Measurements from ENCODE around the gene ZNF646. TPM values are rescaled to one million over a fixed set of nuclear protein-coding genes. Genes with fewer than 3 reads are reported as not detected.

Gene ZNF646
- total and polyA plus RNA-seq, 4 donors = 0.89 to 9.6 (median 4.0) TPM

DNA sequence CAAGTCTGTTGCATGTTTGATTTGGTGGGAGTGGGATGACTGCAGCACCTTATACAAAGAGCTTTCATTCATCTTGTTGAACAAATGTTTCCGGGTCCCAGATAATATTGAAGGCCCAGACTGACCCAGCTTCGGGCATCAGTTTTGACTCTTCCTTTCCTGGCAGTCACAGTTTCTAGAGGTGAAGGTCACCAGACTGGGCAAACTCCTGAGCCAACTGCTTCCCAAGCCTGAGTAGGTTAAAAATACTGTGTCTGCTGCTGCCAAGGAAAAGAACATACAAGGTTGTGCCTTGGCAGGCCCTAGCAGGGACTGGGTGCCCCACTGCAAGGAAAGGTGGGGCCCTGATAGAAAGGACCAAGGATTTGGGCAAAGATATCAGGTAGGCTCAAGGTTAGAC lies 38.5 kb downstream of the ZNF646 start:
- Histone ChIP-seq H3K4me3 (ENCODE audit: low read depth in 1 of 3, low read length in 3 of 3) (no peak overlapping the region), H3K9me3 (ENCODE audit: control insufficient read depth in 4 of 4, low read length in 3 of 4) (no peaks in the 10 kb centered on the region), H3K9ac (ENCODE audit: low read depth in 1 of 2, low read length in 2 of 2) (peak overlapping the region in 1 of 2 donors; percentile 45), H3K4me1 (ENCODE audit: control insufficient read depth in 4 of 4, insufficient read depth in 4 of 4, low read length in 3 of 4) (peaks cover 27 to 61% (median 47%) of the 10 kb centered on the region in 4 donors), H3K27me3 (ENCODE audit: control insufficient read depth in 4 of 4, insufficient read depth in 4 of 4, low read length in 3 of 4) (no peaks in the 10 kb centered on the region), H3K36me3 (ENCODE audit: control insufficient read depth in 4 of 4, insufficient read depth in 3 of 4, low read depth in 1 of 4, low read length in 3 of 4) (peaks cover 0 to 10% (median 6%) of the 10 kb centered on the region in 4 donors), H3K27ac (ENCODE audit: low read depth in 1 of 2, low read length in 2 of 2) (peak overlapping the region; percentile 67 to 84)
- DNase-seq (ENCODE audit: low spot score) = no peak
- peak; percentile 32 for TF ChIP-seq NR2F2 (IDR thresholded peaks at IDR 0.05)
- TF ChIP-seq HNF4A (conservative IDR thresholded peaks at IDR 0.05) = peak in 1 of 2 donors; percentile 4
- TF ChIP-seq RAD21 (IDR thresholded peaks at IDR 0.05) = no peak
- peak; percentile 11 to 28 for TF ChIP-seq RXRA (IDR thresholded peaks at IDR 0.05)
- WGBS = 46% methylated on average over 2 of the region's 2 CpGs

DNA sequence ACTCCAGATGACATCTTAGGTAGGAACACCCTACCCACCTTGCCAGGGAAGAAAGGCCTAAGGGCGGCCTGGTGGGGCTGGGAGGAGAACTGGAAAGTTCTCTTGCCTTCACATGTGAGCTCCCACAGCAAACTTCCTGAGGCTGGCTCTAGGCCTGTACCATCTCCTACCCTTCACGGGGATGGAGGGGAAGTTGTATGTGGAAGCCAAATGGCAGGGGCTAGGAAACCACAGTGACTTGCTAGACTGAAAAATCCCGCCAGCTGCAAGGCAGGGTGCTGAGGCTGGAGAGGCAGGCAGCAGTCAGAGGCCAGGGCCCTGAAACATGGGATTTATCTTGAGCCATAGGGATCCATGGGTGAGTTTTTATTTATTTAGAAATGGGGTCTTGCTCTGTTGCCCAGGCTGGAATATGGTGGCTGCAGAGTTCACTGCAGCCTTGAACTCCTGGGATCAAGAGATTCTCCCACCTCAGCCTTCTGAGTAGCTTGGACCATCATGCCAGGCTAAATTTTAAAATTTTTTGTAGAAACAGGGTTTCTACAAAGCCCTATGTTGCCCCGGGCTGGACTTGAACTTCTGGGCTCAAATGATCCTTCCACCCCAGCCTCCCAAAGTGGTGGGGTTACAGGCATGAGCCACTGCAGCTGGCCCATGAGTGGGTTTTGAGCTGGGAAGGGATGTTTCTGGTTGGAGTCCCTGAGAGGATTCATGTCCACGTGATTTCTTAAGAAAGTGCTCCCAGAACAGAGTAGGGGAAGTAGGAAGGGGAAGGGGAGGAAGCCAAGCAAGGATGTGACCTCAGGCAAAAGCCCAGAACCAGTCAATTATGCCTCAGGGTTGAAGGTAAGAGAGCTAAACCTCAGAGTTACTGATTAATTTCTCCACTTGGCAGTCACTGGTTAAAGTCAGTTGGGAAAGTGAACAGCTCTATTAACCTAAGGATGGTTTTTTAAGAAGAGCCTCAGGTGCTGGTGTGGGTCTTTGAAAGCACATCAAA lies 39.2 kb downstream of the ZNF646 start:
- Histone ChIP-seq H3K27me3 (ENCODE audit: control insufficient read depth in 4 of 4, insufficient read depth in 4 of 4, low read length in 3 of 4) (no peaks in the 10 kb centered on the region), H3K36me3 (ENCODE audit: control insufficient read depth in 4 of 4, insufficient read depth in 3 of 4, low read depth in 1 of 4, low read length in 3 of 4) (peaks cover 0 to 10% (median 6%) of the 10 kb centered on the region in 4 donors), H3K9ac (ENCODE audit: low read depth in 1 of 2, low read length in 2 of 2) (peak overlapping the region; percentile 22 to 45), H3K9me3 (ENCODE audit: control insufficient read depth in 4 of 4, low read length in 3 of 4) (no peaks in the 10 kb centered on the region), H3K4me1 (ENCODE audit: control insufficient read depth in 4 of 4, insufficient read depth in 4 of 4, low read length in 3 of 4) (peaks cover 28 to 65% (median 48%) of the 10 kb centered on the region in 4 donors), H3K4me3 (ENCODE audit: low read depth in 1 of 3, low read length in 3 of 3) (no peak overlapping the region), H3K27ac (ENCODE audit: low read depth in 1 of 2, low read length in 2 of 2) (peak overlapping the region; percentile 67 to 84)
- no peak for DNase-seq (ENCODE audit: low spot score)
- WGBS = 60% methylated on average over 5 of the region's 5 CpGs
- TF ChIP-seq TAF1 (conservative IDR thresholded peaks at IDR 0.05) (no peak), ATF3 (IDR thresholded peaks at IDR 0.05) (no peak), FOXA2 (IDR thresholded peaks at IDR 0.05) (no peak), HNF4A (conservative IDR thresholded peaks at IDR 0.05) (peak; percentile 42 to 51), CTCF (IDR thresholded peaks at IDR 0.05; ENCODE audit: low read depth, low read length, missing input control) (no peak), RAD21 (IDR thresholded peaks at IDR 0.05) (peak in 1 of 2 donors; percentile 11), SP1 (IDR thresholded peaks at IDR 0.05) (peak; percentile 67), FOXA1 (IDR thresholded peaks at IDR 0.05) (no peak), ZBTB33 (IDR thresholded peaks at IDR 0.05) (no peak), RXRA (IDR thresholded peaks at IDR 0.05) (peak; percentile 45 to 67), REST (IDR thresholded peaks at IDR 0.05) (no peak), HNF4G (IDR thresholded peaks at IDR 0.05) (no peak), JUND (IDR thresholded peaks at IDR 0.05) (no peak), NR2F2 (IDR thresholded peaks at IDR 0.05) (no peak), GABPA (IDR thresholded peaks at IDR 0.05 in 1 of 2, conservative IDR thresholded peaks at IDR 0.05 in 1 of 2) (peak in 1 of 2 donors; percentile 72), EGR1 (IDR thresholded peaks at IDR 0.05; ENCODE audit: low read depth in 2 of 2) (peak in 1 of 2 donors; percentile 36), YY1 (IDR thresholded peaks at IDR 0.05) (no peak)
- TF ChIP-seq, protein P1, sequence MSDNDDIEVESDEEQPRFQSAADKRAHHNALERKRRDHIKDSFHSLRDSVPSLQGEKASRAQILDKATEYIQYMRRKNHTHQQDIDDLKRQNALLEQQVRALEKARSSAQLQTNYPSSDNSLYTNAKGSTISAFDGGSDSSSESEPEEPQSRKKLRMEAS (IDR thresholded peaks at IDR 0.05) = peak; percentile 68

Data from liver (tissue), 9 donors.